Measurements from ENCODE around the gene SOX6.

GRCh38 chr11:16373768-16374167 lies 17.4 kb upstream of the SOX6 start:
- TF ChIP-seq CTCF (IDR thresholded peaks at IDR 0.05) (no peak), SIN3A (IDR thresholded peaks at IDR 0.05; ENCODE audit: borderline replicate concordance, insufficient read depth, low read depth, low read length) (no peak), POLR2AphosphoS5 (IDR thresholded peaks at IDR 0.05; ENCODE audit: low read depth, low read length) (no peak)
